GM21367 (cell line): ENCODE results near the gene TRIP13.

ENCODE experiments used
- ATAC-seq: cut with Tn5 transposase; IDR thresholded peaks from one replicate; pipeline ENCODE4 v1.9.1; 2021; ENCODE audit not compliant: unreplicated experiment

Gene TRIP13

DNA sequence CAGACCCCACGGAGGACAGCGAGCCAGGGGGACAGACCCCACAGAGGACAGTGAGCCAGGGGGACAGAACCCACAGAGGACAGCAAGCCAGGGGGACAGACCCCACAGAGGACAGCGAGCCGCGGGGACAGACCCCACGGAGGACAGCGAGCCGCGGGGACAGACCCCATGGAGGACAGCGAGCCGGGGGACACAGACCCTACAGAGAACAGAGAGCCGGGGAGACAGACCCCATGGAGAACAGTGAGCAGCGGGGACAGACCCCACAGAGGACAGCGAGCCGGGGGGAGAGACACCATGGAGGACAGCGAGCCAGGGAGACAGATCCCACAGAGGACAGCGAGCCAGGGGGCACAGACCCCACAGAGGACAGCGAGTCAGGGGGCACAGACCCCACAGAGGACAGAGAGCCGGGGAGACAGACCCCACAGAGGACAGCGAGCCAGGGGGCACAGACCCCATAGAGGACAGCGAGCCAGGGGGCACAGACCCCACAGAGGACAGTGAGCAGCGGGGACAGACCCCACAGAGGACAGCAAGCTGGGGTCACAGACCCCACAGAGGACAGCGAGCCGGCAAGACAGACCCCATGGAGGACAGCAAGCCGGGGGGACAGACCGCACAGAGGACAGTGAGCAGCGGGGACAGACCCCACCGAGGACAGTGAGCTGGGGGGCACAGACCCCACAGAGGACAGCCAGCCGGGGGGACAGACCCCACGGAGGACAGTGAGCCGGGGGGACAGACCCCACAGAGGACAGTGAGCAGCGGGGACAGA lies 37.5 kb upstream of the TRIP13 start:
- no peak for ATAC-seq

GRCh38 chr5:855771-856530 lies 36.7 kb upstream of the TRIP13 start:
- ATAC-seq: no peak

DNA sequence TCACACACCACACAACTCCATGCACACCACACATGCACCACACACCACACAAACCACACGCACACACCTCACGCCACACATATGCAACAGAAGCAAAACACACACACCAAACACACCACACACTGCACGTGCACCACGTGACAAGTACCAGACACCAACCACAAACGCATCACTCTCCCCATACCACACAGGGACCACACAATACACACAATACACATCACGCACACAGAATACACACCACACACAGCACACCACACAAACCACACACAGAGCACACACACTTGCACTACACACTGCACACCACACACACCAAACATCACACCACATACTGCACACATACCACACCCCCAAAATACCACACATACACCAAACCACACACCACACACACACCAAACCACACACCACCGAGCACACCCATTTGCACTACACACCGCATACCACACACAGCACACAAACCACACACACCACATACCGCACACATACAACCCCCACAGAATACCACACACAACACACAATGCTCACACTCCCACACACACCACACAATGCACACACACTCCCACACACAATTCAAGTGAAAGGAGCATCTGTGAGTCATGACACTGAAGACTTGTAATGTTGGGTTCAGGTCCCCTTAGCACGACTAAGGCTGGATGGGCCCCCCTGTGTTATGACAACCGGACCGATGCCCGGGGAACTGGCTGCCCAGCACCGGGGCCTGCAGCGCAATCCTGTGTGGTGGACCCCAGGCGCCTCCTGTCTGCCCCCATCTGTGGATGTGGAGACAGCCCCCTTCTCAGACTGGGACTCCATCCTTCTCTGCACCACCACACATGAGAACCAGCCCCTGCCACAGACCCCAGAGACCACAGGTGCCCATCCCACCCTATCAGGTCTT lies 35.9 kb upstream of the TRIP13 start:
- ATAC-seq: no peak

- ATAC-seq: no peak
Observed at GRCh38 chr5:858726-859125, 34.0 kb upstream of the TRIP13 start.

- ATAC-seq: no peak
Observed at GRCh38 chr5:859391-859790, 33.3 kb upstream of the TRIP13 start.

GRCh38 chr5:859798-860296 lies 32.8 kb upstream of the TRIP13 start:
- ATAC-seq: no peak

GRCh38 chr5:860506-861150 lies 32.1 kb upstream of the TRIP13 start:
- no peak for ATAC-seq

GRCh38 chr5:861442-862366 lies 31.0 kb upstream of the TRIP13 start:
- no peak for ATAC-seq

DNA sequence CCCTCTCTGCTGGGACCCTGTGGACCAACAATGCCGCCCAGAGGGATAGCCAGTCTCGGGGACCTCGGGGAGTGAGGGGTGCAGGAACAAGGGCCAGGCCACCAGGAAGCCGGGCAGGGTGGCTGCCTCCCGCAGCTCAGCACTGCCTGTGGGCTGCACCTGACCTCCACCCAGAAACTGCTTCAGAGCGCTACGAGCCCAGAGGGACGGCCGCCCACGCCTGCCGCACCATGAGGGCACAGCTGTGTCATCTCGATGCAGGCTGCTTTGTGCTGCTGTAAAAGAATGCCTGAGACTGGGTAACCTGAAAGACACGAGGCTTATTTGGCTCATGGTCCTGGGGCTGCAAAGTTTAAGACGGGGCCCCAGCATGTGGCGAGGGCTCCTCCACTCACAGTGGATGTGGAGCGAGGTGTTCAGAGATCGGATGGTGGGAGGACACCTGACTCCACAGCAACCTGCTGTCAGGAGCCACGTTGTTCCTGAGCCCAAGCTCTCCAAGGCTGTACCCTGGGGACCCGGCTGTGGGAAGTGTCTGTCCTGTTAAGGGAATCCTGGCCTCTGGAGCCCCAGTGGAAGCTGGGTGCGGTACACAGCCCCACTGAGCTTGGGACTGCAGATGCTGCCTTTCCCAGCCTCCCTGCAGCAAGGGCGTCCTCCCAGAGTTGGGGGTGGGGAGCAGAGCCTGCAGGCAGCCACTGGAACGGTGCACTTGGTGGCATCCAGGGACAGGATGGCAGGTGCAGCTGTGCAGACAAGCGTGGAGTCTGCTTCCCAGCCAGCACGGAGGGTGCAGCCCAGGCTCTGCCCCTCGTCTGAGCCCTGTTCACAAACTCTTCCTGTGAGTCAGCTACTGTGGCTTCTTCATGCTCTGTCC lies 30.1 kb upstream of the TRIP13 start:
- no peak for ATAC-seq

- no peak for ATAC-seq
Observed at GRCh38 chr5:863244-863805, 29.4 kb upstream of the TRIP13 start.

- no peak for ATAC-seq
Observed at GRCh38 chr5:864492-865167, 28.1 kb upstream of the TRIP13 start.

DNA sequence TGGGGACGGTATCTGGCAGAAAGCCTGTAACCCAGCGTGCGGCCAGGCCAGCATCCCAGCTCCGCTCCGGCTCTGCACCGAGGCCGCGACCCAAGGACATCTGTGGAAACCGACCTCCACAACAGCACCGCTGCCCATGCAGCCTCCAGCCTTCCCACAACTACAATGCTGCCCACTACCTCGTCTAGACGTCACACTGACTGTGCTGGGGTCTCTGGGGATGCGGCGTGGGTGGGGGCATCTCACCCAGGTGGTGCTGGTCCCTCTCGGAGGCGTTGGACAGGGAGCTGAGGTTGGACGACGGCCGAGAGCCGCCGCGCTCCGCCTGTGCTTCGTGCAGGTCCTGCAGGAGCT lies 27.5 kb upstream of the TRIP13 start:
- ATAC-seq: no peak

DNA sequence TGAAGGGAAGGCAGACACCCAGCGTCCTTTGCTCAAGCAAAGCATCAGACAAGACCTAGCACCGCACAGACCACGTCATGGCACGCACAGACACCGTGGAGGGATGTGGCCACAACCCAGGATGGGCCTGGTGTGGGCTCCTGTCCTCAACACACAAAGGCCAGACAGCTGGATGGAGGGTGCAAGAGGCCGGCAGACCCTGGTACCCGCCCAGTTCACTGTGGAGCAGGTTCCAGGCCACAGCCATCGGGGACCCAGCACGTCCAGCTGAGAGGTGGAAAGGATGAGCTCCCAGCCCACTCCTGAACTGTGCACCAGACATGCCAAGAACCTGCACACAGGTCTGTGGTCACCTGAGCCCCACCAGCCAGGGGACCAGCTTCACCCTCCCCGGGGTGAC lies 26.9 kb upstream of the TRIP13 start:
- no peak for ATAC-seq

DNA sequence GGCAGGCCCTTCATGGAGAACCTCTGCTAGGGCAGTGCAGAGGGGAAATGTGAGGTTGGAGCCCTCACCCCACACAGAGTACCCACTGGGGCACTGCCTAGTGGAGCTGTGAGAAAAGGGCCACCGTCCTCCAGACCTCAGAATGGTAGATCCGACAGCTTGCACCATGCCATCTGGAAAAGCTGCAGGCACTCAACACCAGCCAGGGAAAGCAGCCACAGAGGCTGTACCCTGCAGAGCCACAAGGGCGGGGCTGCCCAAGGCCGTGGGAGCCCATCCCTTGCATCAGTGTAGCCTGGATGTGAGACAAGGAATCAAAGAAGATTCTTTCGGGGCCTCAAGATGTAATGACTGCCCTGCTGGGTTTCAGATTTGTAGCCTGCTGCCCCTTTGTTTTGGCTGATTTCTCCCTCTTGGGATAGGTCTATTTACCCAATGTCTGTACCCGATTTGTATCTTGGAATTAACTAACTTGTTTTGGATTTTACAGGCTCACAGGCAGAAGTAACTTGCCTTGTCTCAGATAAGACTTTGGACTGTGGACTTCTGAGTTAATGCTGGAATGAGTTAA lies 25.3 kb upstream of the TRIP13 start:
- no peak for ATAC-seq

GRCh38 chr5:868428-869135 lies 24.1 kb upstream of the TRIP13 start:
- ATAC-seq: no peak

- ATAC-seq: no peak
Observed at GRCh38 chr5:870956-871355, 21.7 kb upstream of the TRIP13 start.
